ENCODE data around the gene LDLRAD4. TPM values are rescaled to one million over a fixed set of nuclear protein-coding genes. Genes with fewer than 3 reads are reported as not detected.

LDLRAD4 gene
- total and polyA plus RNA-seq, 2 experiments from 2014 or later: 0.73 to 1.9 TPM

DNA sequence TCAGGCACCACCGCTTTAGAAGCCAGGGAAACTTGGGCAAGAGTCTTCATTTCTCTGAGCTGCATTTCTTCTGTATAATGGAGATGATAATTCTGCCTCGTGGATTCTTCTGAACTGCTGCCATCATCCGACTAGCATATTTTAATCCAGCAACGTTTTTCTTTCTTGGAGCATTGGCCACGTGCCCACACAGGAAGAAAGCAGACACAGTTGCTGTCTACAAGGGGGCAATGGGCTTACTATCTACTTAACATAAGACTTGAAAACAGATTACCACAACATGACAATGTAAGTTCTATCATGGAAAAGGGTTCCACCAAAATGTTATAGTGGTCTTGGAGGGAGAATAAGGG, 331.3 kb downstream of the LDLRAD4 start:
- Histone ChIP-seq H3K4me3 (no peak overlapping the region), H2AFZ (no peak overlapping the region; the same call in 1 of the 2 replicates), H3K27ac (ENCODE audit: low read depth) (no peak overlapping the region), H3K4me1 (ENCODE audit: insufficient read depth) (no peaks in the 10 kb centered on the region), H3K36me3 (ENCODE audit: insufficient read depth) (0 out of 2 replicates have a peak, but pooled peaks cover 3% of the 10 kb centered on the region), H4K20me1 (replicated peaks; ENCODE audit: insufficient read depth) (no peaks in the 10 kb centered on the region), H3K79me2 (replicated peaks; ENCODE audit: insufficient read depth) (no peaks in the 10 kb centered on the region), H3K9me2 (ENCODE audit: insufficient read depth) (no peaks in the 10 kb centered on the region), H3F3A (replicated peaks; ENCODE audit: low read depth) (no peaks in the 10 kb centered on the region), H3K4me2 (no peak overlapping the region), H3K27me3 (ENCODE audit: insufficient read depth) (no peaks in the 10 kb centered on the region)
- TF ChIP-seq, protein P1, sequence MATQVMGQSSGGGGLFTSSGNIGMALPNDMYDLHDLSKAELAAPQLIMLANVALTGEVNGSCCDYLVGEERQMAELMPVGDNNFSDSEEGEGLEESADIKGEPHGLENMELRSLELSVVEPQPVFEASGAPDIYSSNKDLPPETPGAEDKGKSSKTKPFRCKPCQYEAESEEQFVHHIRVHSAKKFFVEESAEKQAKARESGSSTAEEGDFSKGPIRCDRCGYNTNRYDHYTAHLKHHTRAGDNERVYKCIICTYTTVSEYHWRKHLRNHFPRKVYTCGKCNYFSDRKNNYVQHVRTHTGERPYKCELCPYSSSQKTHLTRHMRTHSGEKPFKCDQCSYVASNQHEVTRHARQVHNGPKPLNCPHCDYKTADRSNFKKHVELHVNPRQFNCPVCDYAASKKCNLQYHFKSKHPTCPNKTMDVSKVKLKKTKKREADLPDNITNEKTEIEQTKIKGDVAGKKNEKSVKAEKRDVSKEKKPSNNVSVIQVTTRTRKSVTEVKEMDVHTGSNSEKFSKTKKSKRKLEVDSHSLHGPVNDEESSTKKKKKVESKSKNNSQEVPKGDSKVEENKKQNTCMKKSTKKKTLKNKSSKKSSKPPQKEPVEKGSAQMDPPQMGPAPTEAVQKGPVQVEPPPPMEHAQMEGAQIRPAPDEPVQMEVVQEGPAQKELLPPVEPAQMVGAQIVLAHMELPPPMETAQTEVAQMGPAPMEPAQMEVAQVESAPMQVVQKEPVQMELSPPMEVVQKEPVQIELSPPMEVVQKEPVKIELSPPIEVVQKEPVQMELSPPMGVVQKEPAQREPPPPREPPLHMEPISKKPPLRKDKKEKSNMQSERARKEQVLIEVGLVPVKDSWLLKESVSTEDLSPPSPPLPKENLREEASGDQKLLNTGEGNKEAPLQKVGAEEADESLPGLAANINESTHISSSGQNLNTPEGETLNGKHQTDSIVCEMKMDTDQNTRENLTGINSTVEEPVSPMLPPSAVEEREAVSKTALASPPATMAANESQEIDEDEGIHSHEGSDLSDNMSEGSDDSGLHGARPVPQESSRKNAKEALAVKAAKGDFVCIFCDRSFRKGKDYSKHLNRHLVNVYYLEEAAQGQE (IDR thresholded peaks at IDR 0.05; ENCODE audit: unreplicated experiment): no peak
- TF ChIP-seq, protein P2, sequence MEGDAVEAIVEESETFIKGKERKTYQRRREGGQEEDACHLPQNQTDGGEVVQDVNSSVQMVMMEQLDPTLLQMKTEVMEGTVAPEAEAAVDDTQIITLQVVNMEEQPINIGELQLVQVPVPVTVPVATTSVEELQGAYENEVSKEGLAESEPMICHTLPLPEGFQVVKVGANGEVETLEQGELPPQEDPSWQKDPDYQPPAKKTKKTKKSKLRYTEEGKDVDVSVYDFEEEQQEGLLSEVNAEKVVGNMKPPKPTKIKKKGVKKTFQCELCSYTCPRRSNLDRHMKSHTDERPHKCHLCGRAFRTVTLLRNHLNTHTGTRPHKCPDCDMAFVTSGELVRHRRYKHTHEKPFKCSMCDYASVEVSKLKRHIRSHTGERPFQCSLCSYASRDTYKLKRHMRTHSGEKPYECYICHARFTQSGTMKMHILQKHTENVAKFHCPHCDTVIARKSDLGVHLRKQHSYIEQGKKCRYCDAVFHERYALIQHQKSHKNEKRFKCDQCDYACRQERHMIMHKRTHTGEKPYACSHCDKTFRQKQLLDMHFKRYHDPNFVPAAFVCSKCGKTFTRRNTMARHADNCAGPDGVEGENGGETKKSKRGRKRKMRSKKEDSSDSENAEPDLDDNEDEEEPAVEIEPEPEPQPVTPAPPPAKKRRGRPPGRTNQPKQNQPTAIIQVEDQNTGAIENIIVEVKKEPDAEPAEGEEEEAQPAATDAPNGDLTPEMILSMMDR (conservative IDR thresholded peaks at IDR 0.05; ENCODE audit: low read depth in 2 of 2): no peak
- TF ChIP-seq ZNF114 (CRISPR knock-in tag; IDR thresholded peaks at IDR 0.05) (no peak), EZH2phosphoT487 (IDR thresholded peaks at IDR 0.05; ENCODE audit: unreplicated experiment) (no peak), NANOG (IDR thresholded peaks at IDR 0.05; ENCODE audit: borderline replicate concordance) (no peak), ZNF331 (CRISPR knock-in tag; IDR thresholded peaks at IDR 0.05; ENCODE audit: low read depth) (no peak), JUNB (IDR thresholded peaks at IDR 0.05; ENCODE audit: unreplicated experiment) (no peak), CREB1 (CRISPR knock-in tag; IDR thresholded peaks at IDR 0.05; ENCODE audit: low read depth) (no peak), STAT1 (IDR thresholded peaks at IDR 0.05; ENCODE audit: unreplicated experiment) (no peak), POLR2AphosphoS5 (IDR thresholded peaks at IDR 0.05; ENCODE audit: low read depth) (no peak), EZH2 (IDR thresholded peaks at IDR 0.05; ENCODE audit: low read depth, unreplicated experiment) (no peak)
- TF ChIP-seq, protein P3, sequence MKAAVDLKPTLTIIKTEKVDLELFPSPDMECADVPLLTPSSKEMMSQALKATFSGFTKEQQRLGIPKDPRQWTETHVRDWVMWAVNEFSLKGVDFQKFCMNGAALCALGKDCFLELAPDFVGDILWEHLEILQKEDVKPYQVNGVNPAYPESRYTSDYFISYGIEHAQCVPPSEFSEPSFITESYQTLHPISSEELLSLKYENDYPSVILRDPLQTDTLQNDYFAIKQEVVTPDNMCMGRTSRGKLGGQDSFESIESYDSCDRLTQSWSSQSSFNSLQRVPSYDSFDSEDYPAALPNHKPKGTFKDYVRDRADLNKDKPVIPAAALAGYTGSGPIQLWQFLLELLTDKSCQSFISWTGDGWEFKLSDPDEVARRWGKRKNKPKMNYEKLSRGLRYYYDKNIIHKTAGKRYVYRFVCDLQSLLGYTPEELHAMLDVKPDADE (IDR thresholded peaks at IDR 0.05): no peak
- TF ChIP-seq, protein P4, sequence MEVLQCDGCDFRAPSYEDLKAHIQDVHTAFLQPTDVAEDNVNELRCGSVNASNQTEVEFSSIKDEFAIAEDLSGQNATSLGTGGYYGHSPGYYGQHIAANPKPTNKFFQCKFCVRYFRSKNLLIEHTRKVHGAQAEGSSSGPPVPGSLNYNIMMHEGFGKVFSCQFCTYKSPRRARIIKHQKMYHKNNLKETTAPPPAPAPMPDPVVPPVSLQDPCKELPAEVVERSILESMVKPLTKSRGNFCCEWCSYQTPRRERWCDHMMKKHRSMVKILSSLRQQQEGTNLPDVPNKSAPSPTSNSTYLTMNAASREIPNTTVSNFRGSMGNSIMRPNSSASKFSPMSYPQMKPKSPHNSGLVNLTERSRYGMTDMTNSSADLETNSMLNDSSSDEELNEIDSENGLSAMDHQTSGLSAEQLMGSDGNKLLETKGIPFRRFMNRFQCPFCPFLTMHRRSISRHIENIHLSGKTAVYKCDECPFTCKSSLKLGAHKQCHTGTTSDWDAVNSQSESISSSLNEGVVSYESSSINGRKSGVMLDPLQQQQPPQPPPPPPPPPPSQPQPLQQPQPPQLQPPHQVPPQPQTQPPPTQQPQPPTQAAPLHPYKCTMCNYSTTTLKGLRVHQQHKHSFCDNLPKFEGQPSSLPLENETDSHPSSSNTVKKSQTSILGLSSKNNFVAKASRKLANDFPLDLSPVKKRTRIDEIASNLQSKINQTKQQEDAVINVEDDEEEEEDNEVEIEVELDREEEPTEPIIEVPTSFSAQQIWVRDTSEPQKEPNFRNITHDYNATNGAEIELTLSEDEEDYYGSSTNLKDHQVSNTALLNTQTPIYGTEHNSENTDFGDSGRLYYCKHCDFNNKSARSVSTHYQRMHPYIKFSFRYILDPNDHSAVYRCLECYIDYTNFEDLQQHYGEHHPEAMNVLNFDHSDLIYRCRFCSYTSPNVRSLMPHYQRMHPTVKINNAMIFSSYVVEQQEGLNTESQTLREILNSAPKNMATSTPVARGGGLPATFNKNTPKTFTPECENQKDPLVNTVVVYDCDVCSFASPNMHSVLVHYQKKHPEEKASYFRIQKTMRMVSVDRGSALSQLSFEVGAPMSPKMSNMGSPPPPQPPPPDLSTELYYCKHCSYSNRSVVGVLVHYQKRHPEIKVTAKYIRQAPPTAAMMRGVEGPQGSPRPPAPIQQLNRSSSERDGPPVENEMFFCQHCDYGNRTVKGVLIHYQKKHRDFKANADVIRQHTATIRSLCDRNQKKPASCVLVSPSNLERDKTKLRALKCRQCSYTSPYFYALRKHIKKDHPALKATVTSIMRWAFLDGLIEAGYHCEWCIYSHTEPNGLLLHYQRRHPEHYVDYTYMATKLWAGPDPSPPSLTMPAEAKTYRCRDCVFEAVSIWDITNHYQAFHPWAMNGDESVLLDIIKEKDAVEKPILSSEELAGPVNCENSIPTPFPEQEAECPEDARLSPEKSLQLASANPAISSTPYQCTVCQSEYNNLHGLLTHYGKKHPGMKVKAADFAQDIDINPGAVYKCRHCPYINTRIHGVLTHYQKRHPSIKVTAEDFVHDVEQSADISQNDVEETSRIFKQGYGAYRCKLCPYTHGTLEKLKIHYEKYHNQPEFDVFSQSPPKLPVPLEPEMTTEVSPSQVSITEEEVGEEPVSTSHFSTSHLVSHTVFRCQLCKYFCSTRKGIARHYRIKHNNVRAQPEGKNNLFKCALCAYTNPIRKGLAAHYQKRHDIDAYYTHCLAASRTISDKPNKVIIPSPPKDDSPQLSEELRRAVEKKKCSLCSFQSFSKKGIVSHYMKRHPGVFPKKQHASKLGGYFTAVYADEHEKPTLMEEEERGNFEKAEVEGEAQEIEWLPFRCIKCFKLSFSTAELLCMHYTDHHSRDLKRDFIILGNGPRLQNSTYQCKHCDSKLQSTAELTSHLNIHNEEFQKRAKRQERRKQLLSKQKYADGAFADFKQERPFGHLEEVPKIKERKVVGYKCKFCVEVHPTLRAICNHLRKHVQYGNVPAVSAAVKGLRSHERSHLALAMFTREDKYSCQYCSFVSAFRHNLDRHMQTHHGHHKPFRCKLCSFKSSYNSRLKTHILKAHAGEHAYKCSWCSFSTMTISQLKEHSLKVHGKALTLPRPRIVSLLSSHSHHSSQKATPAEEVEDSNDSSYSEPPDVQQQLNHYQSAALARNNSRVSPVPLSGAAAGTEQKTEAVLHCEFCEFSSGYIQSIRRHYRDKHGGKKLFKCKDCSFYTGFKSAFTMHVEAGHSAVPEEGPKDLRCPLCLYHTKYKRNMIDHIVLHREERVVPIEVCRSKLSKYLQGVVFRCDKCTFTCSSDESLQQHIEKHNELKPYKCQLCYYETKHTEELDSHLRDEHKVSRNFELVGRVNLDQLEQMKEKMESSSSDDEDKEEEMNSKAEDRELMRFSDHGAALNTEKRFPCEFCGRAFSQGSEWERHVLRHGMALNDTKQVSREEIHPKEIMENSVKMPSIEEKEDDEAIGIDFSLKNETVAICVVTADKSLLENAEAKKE (CRISPR knock-in tag; IDR thresholded peaks at IDR 0.05): no peak
- Mint-ChIP-seq H3K27ac (no peak overlapping the region), H3K36me3 (ENCODE audit: low read depth) (peaks cover 7% of the 10 kb centered on the region; the same call in 2 of the 3 replicates), H3K27me3 (ENCODE audit: insufficient read depth, low read depth, poor library complexity) (peaks cover 5% of the 10 kb centered on the region), H3K9me3 (peaks cover 11% of the 10 kb centered on the region; the same call in 2 of the 3 replicates), H3K4me1 (no peaks in the 10 kb centered on the region), H3K4me3 (no peak overlapping the region)
- DNase-seq (ENCODE audit: low spot score) (no peak), ATAC-seq (no peak)

Data from GM23338 (cell line).